Tibial nerve (tissue), 4 donors: ENCODE measurements around the gene SRGAP3. TPM values are rescaled to one million over a fixed set of nuclear protein-coding genes. Genes with fewer than 3 reads are reported as not detected.

Experiments used
- DNase-seq, 2 donors: peaks; one replicate each; pipeline ENCODE4 v3.0.0-alpha.2; 2019; ENCODE audit warnings: low spot score in 2 of 2
- H3K27ac ChIP-seq, 4 donors: fragments of 200-600 bp; sonication (generic) in 3 of 4; one replicate each; pipeline ENCODE4 v1.5.1; 2017 to 2019; ENCODE audit warnings: mild to moderate bottlenecking in 1 of 4
- H3K27me3 ChIP-seq, 2 donors: fragments of 200-600 bp; sonication (generic) in 1 of 2; one replicate each; pipeline versions ENCODE4 v1.5.1 to v1.6.0; 2017 to 2019
- H3K36me3 ChIP-seq, 3 donors: fragments of 200-600 bp; sonication (generic); one replicate each; pipeline ENCODE4 v1.5.1; 2018 to 2019
- H3K4me1 ChIP-seq, 4 donors: fragments of 200-600 bp; sonication (generic) in 3 of 4; one replicate each; pipeline ENCODE4 v1.5.1; 2017 to 2019
- H3K4me3 ChIP-seq, 4 donors: fragments of 200-600 bp; sonication (generic) in 3 of 4; one replicate each; pipeline ENCODE4 v1.5.1; 2017 to 2019; ENCODE audit warnings: mild to moderate bottlenecking in 1 of 4, moderate library complexity in 1 of 4
- H3K9me3 ChIP-seq, 4 donors: fragments of 200-600 bp; sonication (generic) in 3 of 4; one replicate each; pipeline ENCODE4 v1.5.1; 2017 to 2019
- CTCF ChIP-seq, 5 experiments: fragments of 200-600 bp in 3 of 5; fragments of 450-650 bp in 2 of 5; sonication (generic) in 3 of 5; IDR thresholded peaks; one replicate each; pipeline ENCODE4 v1.5.1; 2016 to 2019; ENCODE audit warnings: antibody characterized with exemption in 5 of 5, mild to moderate bottlenecking in 3 of 5, moderate library complexity in 2 of 5
- EP300 ChIP-seq, 2 donors: sonication (generic); formaldehyde crosslinking; IDR thresholded peaks; one replicate each; pipeline ENCODE4 v1.6.1; 2017; ENCODE audit warnings: antibody characterized with exemption in 2 of 2, mild to moderate bottlenecking in 1 of 2
- POLR2A ChIP-seq, 2 donors: fragments of 450-650 bp; IDR thresholded peaks; one replicate each; pipeline ENCODE4 v1.6.1; 2017; ENCODE audit warnings: antibody characterized with exemption in 2 of 2, mild to moderate bottlenecking in 2 of 2, moderate library complexity in 2 of 2
- WGBS, 2 donors: methylation state at CpG; one replicate each; pipeline ENCODE4 v1.1.5; 2018; 5-methylcytosine and 5-hydroxymethylcytosine counted together
- total RNA-seq, 4 donors: library from RNA; depleted of rRNA; stranded (reverse); fragments of >200 nt; gene quantifications; one replicate each; pipeline ENCODE4 v1.1.0, GENCODE V29; 2016

Gene SRGAP3
- total RNA-seq, 4 donors from 2014 or later: 11.7 to 18.0 (median 15.1) TPM

GRCh38 chr3:9172851-9173321 is 76.6 kb downstream of the SRGAP3 start:
- Histone ChIP-seq H3K4me1 (peaks cover 0 to 15% (median 1%) of the 10 kb centered on the region in 4 donors), H3K9me3 (no peaks in the 10 kb centered on the region), H3K4me3 (no peak overlapping the region), H3K36me3 (no peaks in the 10 kb centered on the region), H3K27ac (peak overlapping the region in 1 of 4 donors; percentile 36), H3K27me3 (no peaks in the 10 kb centered on the region)
- DNase-seq: no peak
- 46 to 52% methylated on average over 11 of the region's 11 CpGs for WGBS, 2 donors
- TF ChIP-seq CTCF (IDR thresholded peaks at IDR 0.05) (no peak), EP300 (IDR thresholded peaks at IDR 0.05) (no peak), POLR2A (IDR thresholded peaks at IDR 0.05) (no peak)

GRCh38 chr3:9170851-9171160 is 78.6 kb downstream of the SRGAP3 start:
- no peaks in the 10 kb centered on the region for H3K36me3 ChIP-seq
- no peak for DNase-seq
- H3K4me3 ChIP-seq: no peak overlapping the region
- WGBS, 2 donors: 91 to 100% methylated on average over 3 of the region's 5 CpGs
- peaks cover 0 to 15% (median 1%) of the 10 kb centered on the region in 4 donors for H3K4me1 ChIP-seq
- H3K27ac ChIP-seq: no peak overlapping the region
- no peak for TF ChIP-seq CTCF (IDR thresholded peaks at IDR 0.05)
- no peak for TF ChIP-seq EP300 (IDR thresholded peaks at IDR 0.05)
- no peak for TF ChIP-seq POLR2A (IDR thresholded peaks at IDR 0.05)
- H3K27me3 ChIP-seq: no peaks in the 10 kb centered on the region
- peaks cover 0 to 13% (median 0%) of the 10 kb centered on the region in 4 donors for H3K9me3 ChIP-seq

- Histone ChIP-seq H3K9me3 (peaks cover 0 to 13% (median 0%) of the 10 kb centered on the region in 4 donors), H3K4me3 (no peak overlapping the region), H3K4me1 (peaks cover 0 to 12% (median 1%) of the 10 kb centered on the region in 4 donors), H3K36me3 (no peaks in the 10 kb centered on the region), H3K27ac (no peak overlapping the region), H3K27me3 (no peaks in the 10 kb centered on the region)
- TF ChIP-seq CTCF (IDR thresholded peaks at IDR 0.05) (no peak), EP300 (IDR thresholded peaks at IDR 0.05) (no peak), POLR2A (IDR thresholded peaks at IDR 0.05) (no peak)
- DNase-seq: no peak
- 71 to 83% methylated on average over 16 to 18 of the region's 18 CpGs for WGBS, 2 donors
Measured at GRCh38 chr3:9169956-9170850, 79.2 kb downstream of the SRGAP3 start.

- 96 to 100% methylated on average over 1 of the region's 1 CpG for WGBS, 2 donors
- no peak overlapping the region for H3K27ac ChIP-seq
- no peak overlapping the region for H3K4me3 ChIP-seq
Measured at GRCh38 chr3:9169326-9169725, 80.1 kb downstream of the SRGAP3 start.

More at GRCh38 chr3:9169326-9169725, 80.1 kb downstream of the SRGAP3 start:
- Histone ChIP-seq H3K27me3 (no peaks in the 10 kb centered on the region), H3K36me3 (no peaks in the 10 kb centered on the region), H3K4me1 (peaks cover 0 to 12% (median 1%) of the 10 kb centered on the region in 4 donors), H3K9me3 (peaks cover 0 to 13% (median 0%) of the 10 kb centered on the region in 4 donors)
- TF ChIP-seq POLR2A (IDR thresholded peaks at IDR 0.05): no peak
- TF ChIP-seq CTCF (IDR thresholded peaks at IDR 0.05): no peak
- TF ChIP-seq EP300 (IDR thresholded peaks at IDR 0.05): no peak
- DNase-seq: no peak
